Measurements from ENCODE around the gene HOXC12.

- no peak for TF ChIP-seq POLR2A (IDR thresholded peaks at IDR 0.05; ENCODE audit: low read depth, low read length)
- TF ChIP-seq TAF1 (IDR thresholded peaks at IDR 0.05; ENCODE audit: borderline replicate concordance, low read depth, low read length), result no peak
- TF ChIP-seq POLR2AphosphoS5 (IDR thresholded peaks at IDR 0.05; ENCODE audit: low read depth, low read length), result no peak
Measured at GRCh38 chr12:54005531-54005852, 50.8 kb downstream of the HOXC12 start.

Measured in GM12892 (cell line).